Upper lobe of left lung (tissue), 6 donors: ENCODE results near the gene OPCML. TPM values are rescaled to one million over a fixed set of nuclear protein-coding genes. Genes with fewer than 3 reads are reported as not detected.

Experiments used
- ATAC-seq, 2 donors: fragments of 200-7000 bp; cut with Tn5 transposase; one replicate each; pipeline ENCODE4 v1.9.1; 2022; ENCODE audit warnings: mild to moderate bottlenecking in 2 of 2, moderate library complexity in 2 of 2; ENCODE audit not compliant: low FRiP score in 2 of 2
- DNase-seq, 2 donors: peaks; one replicate each; pipeline ENCODE4 v3.0.0-alpha.2; 2019 to 2020
- H3K27ac ChIP-seq, 4 donors: fragments of 200-600 bp; sonication (generic); one replicate each; pipeline ENCODE4 v1.5.1; 2016 to 2019
- H3K27me3 ChIP-seq, 4 donors: fragments of 200-600 bp; sonication (generic); one replicate each; pipeline ENCODE4 v1.5.1; 2017 to 2019
- H3K36me3 ChIP-seq, 4 donors: fragments of 200-600 bp; sonication (generic); one replicate each; pipeline ENCODE4 v1.5.1; 2016 to 2019
- H3K4me1 ChIP-seq, 4 donors: fragments of 200-600 bp; sonication (generic); one replicate each; pipeline ENCODE4 v1.5.1; 2018 to 2019
- H3K4me3 ChIP-seq, 4 donors: fragments of 200-600 bp; sonication (generic); one replicate each; pipeline ENCODE4 v1.5.1; 2017 to 2019; ENCODE audit warnings: mild to moderate bottlenecking in 2 of 4, moderate library complexity in 1 of 4
- H3K9me3 ChIP-seq, 4 donors: fragments of 200-600 bp; sonication (generic); one replicate each; pipeline ENCODE4 v1.5.1; 2018 to 2019
- CTCF ChIP-seq, 6 experiments: fragments of 450-650 bp in 4 of 6; fragments of 200-600 bp in 2 of 6; sonication (generic) in 2 of 6; IDR thresholded peaks; one replicate each; pipeline ENCODE4 v1.5.1; 2016 to 2019; ENCODE audit warnings: antibody characterized with exemption in 6 of 6
- EP300 ChIP-seq, 4 donors: sonication (generic); formaldehyde crosslinking; IDR thresholded peaks; one replicate each; pipeline ENCODE4 v1.5.1; 2017; ENCODE audit warnings: antibody characterized with exemption in 4 of 4, control low read depth in 2 of 4
- POLR2A ChIP-seq, 4 donors: fragments of 450-650 bp; IDR thresholded peaks; one replicate each; pipeline ENCODE4 v1.5.1; 2016 to 2017; ENCODE audit warnings: antibody characterized with exemption in 4 of 4, mild to moderate bottlenecking in 2 of 4
- POLR2AphosphoS5 ChIP-seq, 2 donors: sonication (generic); formaldehyde crosslinking; IDR thresholded peaks; one replicate each; pipeline ENCODE4 v1.5.1; 2017; ENCODE audit warnings: antibody characterized with exemption in 2 of 2
- WGBS, 2 donors: methylation state at CpG; one replicate each; pipeline ENCODE4 v1.1.5; 2017 to 2018; 5-methylcytosine and 5-hydroxymethylcytosine counted together
- total RNA-seq, 6 donors: library from RNA; depleted of rRNA in 4 of 6; stranded (reverse); fragments of >200 nt in 4 of 6; gene quantifications; one replicate each; pipeline versions ENCODE4 v1.1.0 to v1.2.1, GENCODE V29; 2016 to 2021
- donor health status: DM: no; HTN: no; CAD: no; lungs with moderate emphysema.
- donor health status: DM: no; HTN: yes; CAD: no; lungs with severe emphysema.

Gene OPCML
- total RNA-seq, 6 donors from 2014 or later = 0.10 TPM; not detected in 5

DNA sequence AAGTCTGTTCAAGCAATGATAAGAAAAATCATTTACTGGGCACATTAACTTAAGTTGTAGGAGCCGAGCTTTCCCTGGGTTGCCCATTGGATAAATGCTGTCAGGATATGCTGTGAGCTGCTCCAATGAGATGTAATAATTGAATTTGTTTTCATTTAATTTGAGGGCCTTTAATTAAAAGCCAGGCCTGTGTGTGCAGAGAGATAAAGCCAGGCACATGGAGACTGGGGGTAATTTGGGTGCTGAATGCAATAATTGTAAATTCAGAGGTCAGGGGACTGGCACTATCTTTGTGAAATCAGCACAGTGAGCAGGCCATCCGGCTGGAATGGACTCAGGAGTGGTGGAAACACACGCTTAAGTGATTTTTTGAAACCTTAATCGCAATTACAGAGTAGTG, 125.8 kb downstream of the OPCML start:
- no peaks in the 10 kb centered on the region for H3K9me3 ChIP-seq
- no peak for TF ChIP-seq EP300 (IDR thresholded peaks at IDR 0.05)
- TF ChIP-seq POLR2AphosphoS5 (IDR thresholded peaks at IDR 0.05) = no peak
- no peak for TF ChIP-seq POLR2A (IDR thresholded peaks at IDR 0.05)
- no peak for TF ChIP-seq CTCF (IDR thresholded peaks at IDR 0.05)
- DNase-seq (no peak), ATAC-seq (no peak)
- H3K4me1 ChIP-seq = no peaks in the 10 kb centered on the region
- no peaks in the 10 kb centered on the region for H3K27me3 ChIP-seq
- no peak overlapping the region for H3K4me3 ChIP-seq
- 85 to 86% methylated on average over 4 of the region's 4 CpGs for WGBS, 2 donors
- no peaks in the 10 kb centered on the region for H3K36me3 ChIP-seq
- no peak overlapping the region for H3K27ac ChIP-seq

DNA sequence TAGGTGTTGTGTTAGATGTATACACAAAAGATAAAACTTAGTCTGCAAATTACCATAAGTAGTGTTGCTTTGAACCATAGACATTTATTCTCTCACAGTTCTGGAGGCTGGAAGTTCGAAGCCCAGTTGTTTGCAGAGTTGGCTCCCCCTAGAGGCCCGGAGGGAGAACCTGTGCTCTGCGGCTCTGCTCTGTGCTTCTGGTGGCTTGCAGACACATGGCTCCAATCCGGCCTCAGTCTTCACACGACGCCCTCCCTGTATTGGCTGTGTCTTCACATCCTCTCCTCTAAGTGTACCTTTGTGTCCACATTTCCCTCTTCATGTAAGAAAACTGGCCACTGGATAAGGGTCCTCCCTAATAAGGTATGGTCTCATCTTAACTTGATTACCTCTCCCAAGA, 128.4 kb downstream of the OPCML start:
- Histone ChIP-seq H3K9me3 (no peaks in the 10 kb centered on the region), H3K27ac (no peak overlapping the region), H3K4me1 (peaks cover 0 to 5% (median 2%) of the 10 kb centered on the region in 4 donors), H3K4me3 (no peak overlapping the region), H3K36me3 (no peaks in the 10 kb centered on the region), H3K27me3 (no peaks in the 10 kb centered on the region)
- DNase-seq = no peak
- no peak for TF ChIP-seq CTCF (IDR thresholded peaks at IDR 0.05)
- no peak for TF ChIP-seq POLR2AphosphoS5 (IDR thresholded peaks at IDR 0.05)
- TF ChIP-seq POLR2A (IDR thresholded peaks at IDR 0.05) = no peak
- no peak for TF ChIP-seq EP300 (IDR thresholded peaks at IDR 0.05)
- ATAC-seq = no peak
- 83 to 93% methylated on average over 6 of the region's 6 CpGs for WGBS, 2 donors

GRCh38 chr11:133402551-133402950, 129.8 kb downstream of the OPCML start:
- no peaks in the 10 kb centered on the region for H3K9me3 ChIP-seq
- no peaks in the 10 kb centered on the region for H3K36me3 ChIP-seq
- no peaks in the 10 kb centered on the region for H3K27me3 ChIP-seq
- no peak overlapping the region for H3K27ac ChIP-seq
- peaks cover 0 to 5% (median 2%) of the 10 kb centered on the region in 4 donors for H3K4me1 ChIP-seq
- ATAC-seq (no peak), DNase-seq (no peak)
- WGBS, 2 donors = 91 to 95% methylated on average over 4 of the region's 4 CpGs
- H3K4me3 ChIP-seq = no peak overlapping the region
- TF ChIP-seq CTCF (IDR thresholded peaks at IDR 0.05) = no peak
- TF ChIP-seq POLR2A (IDR thresholded peaks at IDR 0.05) = no peak
- no peak for TF ChIP-seq EP300 (IDR thresholded peaks at IDR 0.05)
- no peak for TF ChIP-seq POLR2AphosphoS5 (IDR thresholded peaks at IDR 0.05)

DNA sequence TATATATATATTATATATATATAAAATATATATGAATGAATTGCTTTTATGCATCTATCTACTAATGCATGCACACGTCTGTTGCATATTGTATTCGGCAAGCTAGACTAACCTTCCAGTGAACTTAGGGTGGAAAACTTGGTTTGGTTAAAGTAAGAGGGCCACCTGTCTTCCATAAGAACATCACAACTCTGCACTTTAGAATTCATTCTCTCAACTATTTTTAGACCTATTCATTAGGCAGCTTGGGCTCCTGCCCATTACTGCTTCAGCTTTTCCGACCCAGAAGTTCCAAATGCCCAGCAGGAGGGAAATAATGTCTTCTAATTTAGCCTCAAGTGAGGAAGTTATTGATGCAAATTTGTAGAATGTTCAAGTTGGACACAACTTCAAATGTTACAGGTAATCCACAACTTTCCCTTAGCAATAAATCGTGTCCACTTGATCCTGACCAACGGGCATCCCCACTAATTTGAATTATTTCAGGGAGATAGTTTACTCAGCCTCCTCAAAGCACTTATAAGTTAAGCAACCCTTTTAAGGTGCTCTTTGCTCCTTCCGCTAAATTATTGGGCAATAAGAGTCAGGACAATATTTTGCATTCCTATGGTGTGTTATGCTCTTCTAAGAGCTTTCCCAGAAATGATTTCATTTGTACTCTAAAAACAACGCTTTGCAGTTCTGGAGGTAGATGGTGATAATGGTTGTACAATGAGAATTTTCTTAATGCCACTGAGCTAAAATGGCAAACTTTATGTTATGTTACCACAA, 132.3 kb downstream of the OPCML start:
- no peaks in the 10 kb centered on the region for H3K9me3 ChIP-seq
- no peaks in the 10 kb centered on the region for H3K36me3 ChIP-seq
- H3K4me3 ChIP-seq = no peak overlapping the region
- H3K27me3 ChIP-seq = no peaks in the 10 kb centered on the region
- H3K4me1 ChIP-seq = peaks cover 0 to 5% (median 2%) of the 10 kb centered on the region in 4 donors
- 54 to 70% methylated on average over 7 of the region's 7 CpGs for WGBS, 2 donors
- TF ChIP-seq POLR2A (IDR thresholded peaks at IDR 0.05) (no peak), CTCF (IDR thresholded peaks at IDR 0.05) (no peak), EP300 (IDR thresholded peaks at IDR 0.05) (peak in 3 of 4 donors; percentile 60 to 75 (median 60)), POLR2AphosphoS5 (IDR thresholded peaks at IDR 0.05) (peak in 1 of 2 donors; percentile 51)
- H3K27ac ChIP-seq = peak overlapping the region in 2 of 4 donors; percentile 12 to 26
- ATAC-seq (peak in 1 of 2 donors; percentile 46), DNase-seq (no peak)

DNA sequence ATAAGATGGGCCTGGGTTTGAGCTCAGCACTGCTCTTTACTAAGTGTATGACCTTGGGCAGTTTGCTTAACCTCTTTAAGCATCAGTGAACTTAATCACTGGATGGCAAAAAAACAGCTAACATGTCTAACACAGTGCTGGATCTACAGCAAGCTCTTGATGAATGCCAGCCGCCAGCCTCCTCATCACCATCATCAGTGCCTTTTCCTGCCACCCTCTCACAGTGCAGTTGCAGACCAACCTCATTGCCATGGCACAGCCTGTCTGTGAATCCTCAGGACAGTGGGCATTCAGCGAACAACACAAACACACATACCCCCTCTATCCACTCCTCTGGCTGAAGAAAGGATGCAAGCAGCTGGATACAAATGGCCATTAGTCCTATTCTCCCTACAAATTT, 133.0 kb downstream of the OPCML start:
- Histone ChIP-seq H3K4me3 (no peak overlapping the region), H3K4me1 (peaks cover 0 to 5% (median 2%) of the 10 kb centered on the region in 4 donors), H3K27me3 (no peaks in the 10 kb centered on the region), H3K36me3 (no peaks in the 10 kb centered on the region), H3K9me3 (no peaks in the 10 kb centered on the region), H3K27ac (no peak overlapping the region)
- WGBS, 2 donors = 88% methylated on average over 2 of the region's 2 CpGs
- DNase-seq (no peak), ATAC-seq (no peak)
- TF ChIP-seq EP300 (IDR thresholded peaks at IDR 0.05) = no peak
- TF ChIP-seq POLR2AphosphoS5 (IDR thresholded peaks at IDR 0.05) = no peak
- no peak for TF ChIP-seq CTCF (IDR thresholded peaks at IDR 0.05)
- no peak for TF ChIP-seq POLR2A (IDR thresholded peaks at IDR 0.05)
